HG03378 (cell line): ENCODE measurements around the gene YDJC.
"Not testable (repeated sequence)": the region's sequence is repeated elsewhere in the genome, so short reads cannot be mapped to it uniquely, and the experiment has no call there.

ENCODE experiments used
- ATAC-seq: cut with Tn5 transposase; IDR thresholded peaks from one replicate; pipeline ENCODE4 v1.9.1; 2021; ENCODE audit warnings: mild to moderate bottlenecking, moderate library complexity; ENCODE audit not compliant: unreplicated experiment

Gene YDJC

GRCh38 chr22:21632931-21633330 is 3.1 kb upstream of the YDJC start:
- ATAC-seq = no peak

- no peak for ATAC-seq
Measured at GRCh38 chr22:21632237-21632895, 2.5 kb upstream of the YDJC start, which contains the start of gene CCDC116. Gene CCDC116 (plus strand): TSS chr22:21632760. CDS start chr22:21633182, 422 bp downstream.

DNA sequence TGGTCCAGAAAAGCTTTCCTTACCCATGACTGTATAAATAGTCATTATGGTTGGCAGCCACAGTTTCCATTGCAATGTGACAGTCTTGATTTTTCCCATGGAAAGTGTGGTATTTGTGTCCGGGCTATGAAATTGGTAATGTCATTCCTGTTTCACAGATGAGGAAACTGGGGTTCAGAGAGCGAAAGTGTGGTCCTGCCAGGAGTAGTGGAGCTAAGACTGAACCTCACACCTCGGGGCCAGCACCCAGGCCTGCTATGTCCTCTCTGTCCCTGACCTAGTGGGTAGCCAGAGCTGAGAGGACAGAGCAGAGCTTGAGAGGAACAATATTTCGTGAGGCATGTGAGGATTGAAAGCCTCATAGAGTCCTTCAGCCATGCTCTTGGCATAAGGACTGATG is 1.2 kb upstream of the YDJC start:
- no peak for ATAC-seq

DNA sequence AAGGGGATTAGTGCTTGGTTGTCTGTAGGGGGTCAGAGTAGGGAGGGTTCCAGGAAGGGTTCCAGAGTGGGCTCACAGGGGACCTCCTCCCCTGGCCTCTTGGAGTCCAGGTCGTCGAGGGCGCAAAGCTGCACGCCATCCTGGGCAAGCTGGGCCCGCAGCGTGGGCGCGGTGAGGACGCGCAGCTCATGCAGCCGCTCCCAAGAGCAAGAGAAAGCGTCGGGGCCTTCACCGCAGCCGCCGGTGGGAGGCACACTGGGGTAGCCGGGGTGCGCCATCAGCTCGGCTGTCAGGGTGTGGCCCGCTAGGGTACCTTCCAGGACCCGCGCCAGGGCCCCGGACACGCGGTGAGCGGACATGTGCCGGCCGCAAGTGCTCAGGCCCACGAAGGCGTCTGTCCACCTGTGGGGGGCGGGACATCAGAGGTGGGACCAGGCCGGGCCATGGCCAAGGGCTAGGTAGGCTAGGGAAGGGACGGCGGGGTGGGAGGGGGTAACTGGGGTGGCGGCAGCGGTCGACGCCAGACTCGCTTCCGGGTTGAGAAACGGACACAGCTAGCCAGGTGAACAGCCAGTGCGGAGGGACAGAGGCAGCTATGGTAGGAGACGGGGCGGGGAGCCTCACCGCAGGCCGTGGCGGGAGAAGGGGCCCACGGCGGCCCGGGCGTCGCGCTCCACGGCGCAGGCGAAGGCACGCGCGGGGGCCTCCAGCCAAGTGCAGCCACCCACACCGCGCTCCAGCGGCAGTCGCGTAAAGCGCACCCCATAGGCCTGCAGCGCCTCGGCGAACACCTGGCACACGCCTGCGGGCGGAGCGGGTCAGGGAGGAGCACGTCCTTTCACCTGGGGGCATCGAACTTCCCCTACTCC is 1.2 kb downstream of the YDJC start:
- no peak for ATAC-seq

DNA sequence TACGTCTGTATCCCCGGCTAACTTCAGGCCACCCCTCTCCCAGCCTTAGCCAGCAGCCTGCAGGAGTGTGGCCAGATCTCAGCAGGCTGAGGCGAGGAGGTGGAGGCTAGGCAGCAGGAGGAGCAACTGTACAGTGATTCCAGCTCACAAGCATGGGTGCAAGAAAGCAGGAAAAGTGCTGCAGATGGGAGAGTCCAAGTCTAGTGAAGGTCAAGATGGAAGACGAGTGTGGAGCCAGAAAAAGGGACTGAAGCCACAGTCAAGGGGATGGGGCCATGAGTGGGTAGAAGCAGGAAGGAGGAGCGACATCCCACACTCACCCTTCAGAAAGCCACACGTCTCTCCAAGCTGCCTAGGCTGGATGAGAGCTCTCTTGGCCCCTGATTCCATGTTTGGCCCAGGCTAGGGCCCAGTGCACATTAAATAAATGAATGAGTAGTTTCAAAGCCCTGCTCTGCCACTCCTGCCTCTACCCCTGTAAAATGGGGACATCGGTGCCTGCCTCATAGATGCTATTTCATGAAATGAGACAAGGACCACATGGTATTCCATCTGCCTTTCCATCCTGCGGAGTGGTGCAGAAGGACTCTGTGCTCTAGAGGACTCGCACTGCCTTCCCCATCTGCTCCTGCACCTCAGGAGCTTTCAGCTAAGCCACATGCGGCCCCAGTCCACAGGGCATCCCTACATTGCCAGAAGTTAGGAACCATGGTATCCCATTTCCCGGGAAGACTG is 2.9 kb downstream of the YDJC start:
- no peak for ATAC-seq

DNA sequence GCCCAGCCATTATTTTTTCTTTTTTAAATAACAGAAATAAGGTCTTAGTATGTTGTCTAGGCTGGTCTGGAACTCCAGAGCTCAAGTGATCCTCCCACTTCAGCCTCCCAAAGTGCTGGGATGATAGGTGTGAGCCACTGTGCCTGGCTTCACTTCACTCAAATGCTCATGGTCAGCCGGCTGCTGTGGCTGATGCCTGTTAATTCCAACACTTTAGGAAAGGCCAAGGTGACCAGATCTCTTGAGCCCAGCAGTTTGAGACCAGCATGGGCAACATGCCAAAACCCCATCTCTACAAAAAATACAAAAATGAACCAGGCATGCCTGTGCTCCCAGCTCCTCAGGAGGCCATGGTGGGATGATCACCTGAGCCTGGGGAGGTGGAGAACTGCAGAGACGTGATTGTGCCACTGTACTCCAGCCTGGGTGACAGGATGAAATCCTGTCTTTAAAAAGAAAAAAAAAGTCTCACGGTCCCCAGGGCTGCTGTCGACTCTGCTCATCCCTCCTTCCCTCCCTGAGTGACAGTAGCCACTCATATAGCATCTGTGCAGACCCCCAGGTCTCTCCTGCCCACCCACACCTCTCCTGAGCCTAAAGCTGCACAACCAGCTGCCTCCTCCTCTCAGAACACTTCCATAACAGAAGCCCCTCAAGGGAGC is 3.6 kb downstream of the YDJC start:
- ATAC-seq = no peak

GRCh38 chr22:21624880-21625791 is 4.7 kb downstream of the YDJC start:
- ATAC-seq = no peak

DNA sequence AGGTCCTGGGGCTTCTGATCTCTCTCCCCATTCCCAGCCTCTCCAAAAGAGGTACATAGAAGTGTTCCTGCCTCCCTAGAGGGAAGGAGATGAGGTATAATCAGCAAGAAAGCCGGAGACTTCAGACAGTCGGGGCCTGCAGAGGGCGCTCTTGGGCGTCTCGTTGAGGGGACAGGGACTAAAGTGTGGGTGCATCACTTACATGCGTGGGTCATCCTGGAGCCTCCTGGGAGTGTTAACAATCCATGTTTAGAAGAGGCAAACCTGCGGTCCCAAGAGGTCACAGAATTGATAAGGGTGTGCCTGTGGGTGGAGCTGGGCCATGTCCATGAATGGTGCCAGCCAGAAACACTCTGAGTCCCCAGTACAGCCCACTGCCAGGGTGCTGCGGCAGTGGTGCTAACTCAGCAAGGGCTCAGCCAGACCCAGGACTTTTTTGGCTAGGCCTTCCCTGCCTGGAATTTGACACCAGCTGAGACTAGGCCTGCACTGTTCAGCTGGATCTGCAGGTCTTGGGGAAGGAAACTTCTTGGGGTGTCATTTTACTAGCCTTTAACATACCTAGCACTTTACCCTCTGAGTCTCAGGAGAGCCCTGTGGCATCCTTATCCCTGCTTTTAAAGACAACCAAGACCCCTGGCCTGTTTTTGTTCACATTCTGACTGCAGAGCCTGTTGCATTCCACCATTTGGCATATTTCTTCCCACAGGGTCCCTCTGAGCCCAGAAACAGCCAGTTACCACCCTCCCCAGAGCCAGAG is 5.5 kb downstream of the YDJC start:
- ATAC-seq = no peak

DNA sequence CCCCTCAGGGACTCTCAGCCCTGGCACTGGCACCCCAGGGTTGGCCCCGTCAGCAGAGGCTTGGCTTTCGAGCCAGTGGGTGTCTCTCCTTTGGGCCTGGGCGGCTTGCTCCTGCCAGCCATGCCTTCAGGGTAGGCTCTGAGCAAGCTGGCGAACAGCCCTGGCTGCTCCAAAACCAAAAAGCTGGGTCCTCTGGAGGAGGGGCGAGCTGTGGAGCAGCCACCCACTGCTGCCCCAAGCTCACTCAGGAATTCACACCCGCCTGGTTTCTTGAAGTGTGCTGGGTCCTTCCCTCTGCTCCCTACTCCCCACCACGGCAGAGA is 6.2 kb downstream of the YDJC start:
- ATAC-seq = no peak

- no peak for ATAC-seq
Measured at GRCh38 chr22:21622919-21623647, 6.7 kb downstream of the YDJC start.

- no peak for ATAC-seq
Measured at GRCh38 chr22:21622011-21622918, 7.6 kb downstream of the YDJC start.

DNA sequence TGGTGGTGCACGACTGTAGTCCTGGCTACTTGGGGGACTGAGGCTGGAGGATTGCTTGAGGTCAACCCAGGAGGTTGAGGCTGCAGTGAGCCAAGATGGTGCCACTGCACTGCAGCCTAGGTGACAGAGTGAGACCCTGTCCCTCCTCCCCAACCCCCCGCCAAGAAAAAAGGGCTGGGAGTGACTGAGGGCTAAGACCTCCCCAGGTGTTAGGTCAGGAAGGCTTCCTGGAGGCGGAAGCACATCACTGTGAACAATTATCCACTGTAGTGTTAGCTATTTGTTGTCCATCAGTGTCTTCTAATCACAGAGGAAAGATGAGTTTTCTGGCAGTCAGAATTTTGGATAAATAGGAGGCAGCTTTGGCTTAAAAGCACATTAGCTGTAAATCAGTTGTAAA is 8.8 kb downstream of the YDJC start:
- no peak for ATAC-seq

DNA sequence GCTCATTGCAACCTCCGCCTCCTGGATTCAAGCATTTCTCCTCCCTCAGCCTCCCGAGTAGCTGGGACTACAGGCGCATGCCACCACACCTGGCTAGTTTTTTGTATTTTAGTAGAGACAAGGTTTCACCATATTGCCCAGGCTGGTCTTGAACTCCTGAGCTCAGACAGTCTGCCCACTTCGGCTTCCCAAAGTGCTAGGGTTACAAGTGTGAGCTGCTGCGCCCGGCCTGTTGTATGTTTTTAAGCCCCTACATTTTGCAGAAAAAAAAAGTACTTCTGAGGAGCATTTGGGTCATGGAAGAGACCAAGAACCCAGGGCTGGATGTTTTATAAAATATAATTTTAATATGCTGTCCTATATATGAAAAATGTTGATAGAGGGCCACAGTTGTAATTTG is 12.5 kb downstream of the YDJC start:
- ATAC-seq = not testable (repeated sequence)

DNA sequence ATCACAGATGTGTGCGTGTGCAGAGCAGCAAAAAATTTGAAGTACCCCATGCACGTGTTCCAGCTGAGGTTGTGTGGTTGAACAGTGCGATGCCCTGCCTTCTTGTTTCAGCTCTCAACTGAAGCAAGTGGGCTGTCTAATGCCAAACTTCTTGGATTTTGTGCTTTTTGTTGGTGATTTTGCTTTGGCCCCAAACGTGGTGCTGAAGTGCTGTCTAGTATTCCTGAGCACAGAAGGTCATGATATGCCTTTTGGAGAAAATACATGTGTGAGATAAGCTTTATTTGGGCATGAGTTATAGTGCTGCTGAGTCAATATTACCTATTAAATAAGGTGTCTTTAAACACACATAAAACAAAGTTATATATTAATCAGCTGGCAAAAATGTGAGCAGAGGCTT is 14.1 kb downstream of the YDJC start:
- no peak for ATAC-seq

GRCh38 chr22:21613553-21614233 is 16.1 kb downstream of the YDJC start:
- ATAC-seq = no peak

DNA sequence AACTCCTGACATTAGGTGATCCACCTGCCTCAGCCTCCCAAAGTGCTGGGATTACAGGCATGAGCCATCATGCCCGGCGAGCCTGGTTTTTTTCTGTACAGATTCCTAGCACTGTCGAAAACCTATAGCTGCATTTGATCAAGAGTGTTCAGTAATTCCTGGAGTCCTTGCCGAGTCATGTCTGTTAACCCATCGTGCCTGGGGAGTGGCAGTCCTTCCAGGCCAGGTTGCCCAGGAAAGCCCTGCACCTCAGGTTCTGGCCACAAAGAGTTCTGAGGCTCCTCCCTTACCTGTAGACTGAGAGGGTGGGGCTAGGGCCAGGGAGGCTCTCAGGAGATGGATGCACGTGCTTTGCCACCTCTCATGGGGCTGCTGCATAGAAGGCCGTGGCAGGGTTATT is 17.0 kb downstream of the YDJC start:
- no peak for ATAC-seq
